Measurements from ENCODE around the gene ROBO1.

ROBO1 gene

GRCh38 chr3:78629544-78629943 lies 1138.3 kb downstream of the ROBO1 start:
- H3K36me3 ChIP-seq (ENCODE audit: insufficient read depth, low read length): no peaks in the 10 kb centered on the region
- H3K4me1 ChIP-seq (ENCODE audit: insufficient read depth, low read length): no peaks in the 10 kb centered on the region
- H3K9me3 ChIP-seq (ENCODE audit: insufficient read depth, low read length, severe bottlenecking): no peaks in the 10 kb centered on the region
- no peak for TF ChIP-seq CTCF (IDR thresholded peaks at IDR 0.05; ENCODE audit: borderline replicate concordance, extremely low read depth, low read length, poor library complexity, severe bottlenecking)
- no peak for TF ChIP-seq EZH2 (IDR thresholded peaks at IDR 0.05; ENCODE audit: borderline replicate concordance, low read depth, low read length, severe bottlenecking)
- H3K4me3 ChIP-seq (ENCODE audit: low read depth in 1 of 2, low read length in 2 of 2): no peak overlapping the region
- H3K27me3 ChIP-seq (ENCODE audit: insufficient read depth, low read length, poor library complexity): no peaks in the 10 kb centered on the region
- H3K9ac ChIP-seq (ENCODE audit: low read depth, low read length): no peak overlapping the region
- H3K27ac ChIP-seq (ENCODE audit: low read length): no peak overlapping the region
- no peak overlapping the region for H2AFZ ChIP-seq (ENCODE audit: low read depth, low read length)
- no peaks in the 10 kb centered on the region for H4K20me1 ChIP-seq (ENCODE audit: insufficient read depth, low read length)
- no peaks in the 10 kb centered on the region for H3K79me2 ChIP-seq (ENCODE audit: insufficient read depth, low read length)
- no peak overlapping the region for H3K4me2 ChIP-seq (ENCODE audit: insufficient read depth, low read length)
- DNase-seq: no peak
- no peak for ATAC-seq (ENCODE audit: insufficient read depth, low read depth)

- ATAC-seq (ENCODE audit: insufficient read depth, low read depth) (no peak), DNase-seq (no peak)
- Histone ChIP-seq H3K36me3 (ENCODE audit: insufficient read depth, low read length) (no peaks in the 10 kb centered on the region), H4K20me1 (ENCODE audit: insufficient read depth, low read length) (no peaks in the 10 kb centered on the region), H3K27me3 (ENCODE audit: insufficient read depth, low read length, poor library complexity) (no peaks in the 10 kb centered on the region), H3K27ac (ENCODE audit: low read length) (no peak overlapping the region), H3K4me3 (ENCODE audit: low read depth in 1 of 2, low read length in 2 of 2) (no peak overlapping the region), H3K79me2 (ENCODE audit: insufficient read depth, low read length) (no peaks in the 10 kb centered on the region), H3K4me2 (ENCODE audit: insufficient read depth, low read length) (no peak overlapping the region), H3K9ac (ENCODE audit: low read depth, low read length) (no peak overlapping the region), H3K9me3 (ENCODE audit: insufficient read depth, low read length, severe bottlenecking) (no peaks in the 10 kb centered on the region), H2AFZ (ENCODE audit: low read depth, low read length) (no peak overlapping the region), H3K4me1 (ENCODE audit: insufficient read depth, low read length) (no peaks in the 10 kb centered on the region)
- TF ChIP-seq CTCF (IDR thresholded peaks at IDR 0.05; ENCODE audit: borderline replicate concordance, extremely low read depth, low read length, poor library complexity, severe bottlenecking) (no peak), EZH2 (IDR thresholded peaks at IDR 0.05; ENCODE audit: borderline replicate concordance, low read depth, low read length, severe bottlenecking) (no peak)
These were observed 1146.6 kb downstream of the ROBO1 start for GRCh38 chr3:78621061-78621716.

GRCh38 chr3:78614486-78614885 lies 1153.3 kb downstream of the ROBO1 start:
- TF ChIP-seq CTCF (IDR thresholded peaks at IDR 0.05; ENCODE audit: borderline replicate concordance, extremely low read depth, low read length, poor library complexity, severe bottlenecking) (no peak), EZH2 (IDR thresholded peaks at IDR 0.05; ENCODE audit: borderline replicate concordance, low read depth, low read length, severe bottlenecking) (no peak)
- Histone ChIP-seq H3K4me2 (ENCODE audit: insufficient read depth, low read length) (no peak overlapping the region), H2AFZ (ENCODE audit: low read depth, low read length) (no peak overlapping the region), H3K27ac (ENCODE audit: low read length) (no peak overlapping the region), H3K9ac (ENCODE audit: low read depth, low read length) (no peak overlapping the region), H3K4me1 (ENCODE audit: insufficient read depth, low read length) (no peaks in the 10 kb centered on the region), H4K20me1 (ENCODE audit: insufficient read depth, low read length) (no peaks in the 10 kb centered on the region), H3K79me2 (ENCODE audit: insufficient read depth, low read length) (no peaks in the 10 kb centered on the region), H3K27me3 (ENCODE audit: insufficient read depth, low read length, poor library complexity) (no peaks in the 10 kb centered on the region), H3K9me3 (ENCODE audit: insufficient read depth, low read length, severe bottlenecking) (no peaks in the 10 kb centered on the region), H3K36me3 (ENCODE audit: insufficient read depth, low read length) (no peaks in the 10 kb centered on the region), H3K4me3 (ENCODE audit: low read depth in 1 of 2, low read length in 2 of 2) (no peak overlapping the region)
- ATAC-seq (ENCODE audit: insufficient read depth, low read depth) (no peak), DNase-seq (no peak)
